Aorta (tissue), 5 donors: ENCODE results near the gene E2F3. TPM values are rescaled to one million over a fixed set of nuclear protein-coding genes. Genes with fewer than 3 reads are reported as not detected.

Source experiments
- ATAC-seq: fragments of 200-7000 bp; cut with Tn5 transposase; one replicate; pipeline ENCODE4 v1.9.1; 2022; ENCODE audit warnings: moderate library complexity; ENCODE audit not compliant: low FRiP score
- DNase-seq, 2 donors: peaks; one replicate each; pipeline ENCODE4 v3.0.0-alpha.2; 2020
- H3K27ac ChIP-seq, 2 donors: one replicate each; pipeline ENCODE4 v1.5.1; 2013; ENCODE audit warnings: low read length in 2 of 2, mild to moderate bottlenecking in 2 of 2, moderate library complexity in 2 of 2, control low read depth in 1 of 2, inconsistent platforms in 1 of 2, low read depth in 1 of 2
- H3K27me3 ChIP-seq, 2 donors: one replicate each; pipeline ENCODE4 v1.6.1; 2013; ENCODE audit warnings: control low read depth in 1 of 2, low read length in 1 of 2, mild to moderate bottlenecking in 1 of 2, moderate library complexity in 1 of 2; ENCODE audit not compliant: insufficient read depth in 2 of 2, control insufficient read depth in 1 of 2
- H3K36me3 ChIP-seq, 2 donors: one replicate each; pipeline ENCODE4 v1.6.1; 2013; ENCODE audit warnings: control low read depth in 1 of 2, low read length in 1 of 2, mild to moderate bottlenecking in 1 of 2; ENCODE audit not compliant: insufficient read depth in 2 of 2, control insufficient read depth in 1 of 2
- H3K4me1 ChIP-seq, 2 donors: one replicate each; pipeline ENCODE4 v1.6.1; 2013; ENCODE audit warnings: low read length in 2 of 2, control low read depth in 1 of 2, mild to moderate bottlenecking in 1 of 2, moderate library complexity in 1 of 2; ENCODE audit not compliant: insufficient read depth in 2 of 2, control insufficient read depth in 1 of 2
- H3K4me3 ChIP-seq, 2 donors: one replicate each; pipeline ENCODE4 v1.5.1; 2013; ENCODE audit warnings: low read length in 2 of 2, control low read depth in 1 of 2, mild to moderate bottlenecking in 1 of 2
- H3K9me3 ChIP-seq: one replicate; pipeline ENCODE4 v1.6.1; 2013; ENCODE audit warnings: mild to moderate bottlenecking, low read length; ENCODE audit not compliant: control insufficient read depth
- WGBS, 2 donors: extraction: QIAGEN DNeasy Blood & Tissue Kit; methylation state at CpG; one replicate each; pipeline ENCODE4 v1.1.7; 2013; 5-methylcytosine and 5-hydroxymethylcytosine counted together
- intact Hi-C, 2 donors: fragments of 100-400 bp; cut with DNase I; formaldehyde crosslinking; loops; one replicate each; pipeline versions ENCODE4 v1.14.2 to v1.15.0; 2022
- polyA plus RNA-seq, 2 donors: library from polyadenylated mRNA; stranded (reverse); fragments of 200-250 nt; gene quantifications; one replicate each; pipeline ENCODE4 v1.2.3, GENCODE V29; 2013
- total RNA-seq, 2 donors: library from RNA; stranded (reverse); fragmentation: NEBNext Ultra II Directional; extraction: Animal tissue kit (Norgen Biotek cat#: 25700); gene quantifications; one replicate each; pipeline ENCODE4 v1.2.1, GENCODE V29; 2021
- donor health status: healthy with polysubstance abuse.
- donor health status: Bipolar disorder and iron deficiency.
- donor health status: DM: no; HTN: no; CAD: no.
- donor health status: DM: no; HTN: no; CAD: no.
- donor health status: DM: yes; HTN: yes; CAD: no.

Gene E2F3
- total and polyA plus RNA-seq, 4 donors: 3.3 to 15.5 (median 10.2) TPM

GRCh38 chr6:20366082-20366830 lies 35.4 kb upstream of the E2F3 start:
- Histone ChIP-seq H3K36me3 (no peaks in the 10 kb centered on the region), H3K27ac (no peak overlapping the region), H3K27me3 (peaks cover 0 to 3% of the 10 kb centered on the region in 2 donors), H3K4me1 (no peaks in the 10 kb centered on the region), H3K9me3 (peaks cover 1% of the 10 kb centered on the region), H3K4me3 (no peak overlapping the region)
- DNase-seq (no peak), ATAC-seq (no peak)
- intact Hi-C loops: no loop called here
- WGBS, 2 donors: 41 to 46% methylated on average over 7 of the region's 7 CpGs

- H3K36me3 ChIP-seq: no peaks in the 10 kb centered on the region
- H3K9me3 ChIP-seq: peaks cover 1% of the 10 kb centered on the region
- no peak overlapping the region for H3K27ac ChIP-seq
- H3K27me3 ChIP-seq: peaks cover 0 to 3% of the 10 kb centered on the region in 2 donors
- whole genome bisulfite sequencing, 2 donors: 22 to 30% methylated on average over 1 of the region's 1 CpG
- DNase-seq (no peak), ATAC-seq (no peak)
- intact Hi-C loops: no loop called here
- H3K4me3 ChIP-seq: no peak overlapping the region
- no peaks in the 10 kb centered on the region for H3K4me1 ChIP-seq
These were observed 33.8 kb upstream of the E2F3 start for GRCh38 chr6:20367743-20368485.

- Histone ChIP-seq H3K4me3 (no peak overlapping the region), H3K27ac (no peak overlapping the region), H3K36me3 (no peaks in the 10 kb centered on the region), H3K9me3 (no peaks in the 10 kb centered on the region), H3K4me1 (no peaks in the 10 kb centered on the region), H3K27me3 (no peaks in the 10 kb centered on the region)
- DNase-seq (no peak), ATAC-seq (no peak)
- intact Hi-C loops: no loop called here
- 93 to 98% methylated on average over 2 of the region's 2 CpGs for WGBS, 2 donors
These were observed 31.3 kb upstream of the E2F3 start for GRCh38 chr6:20370393-20370792.

- no peak overlapping the region for H3K27ac ChIP-seq
- no peak for ATAC-seq
- no peak for DNase-seq
- 93 to 94% methylated on average over 4 of the region's 4 CpGs for whole genome bisulfite sequencing, 2 donors
- no peaks in the 10 kb centered on the region for H3K27me3 ChIP-seq
- H3K9me3 ChIP-seq: no peaks in the 10 kb centered on the region
- intact Hi-C loops: no loop called here
- H3K36me3 ChIP-seq: no peaks in the 10 kb centered on the region
- H3K4me3 ChIP-seq: no peak overlapping the region
- H3K4me1 ChIP-seq: no peaks in the 10 kb centered on the region
These were observed 30.9 kb upstream of the E2F3 start for GRCh38 chr6:20370801-20371200.

GRCh38 chr6:20375436-20375835 lies 26.2 kb upstream of the E2F3 start:
- DNase-seq: no peak
- intact Hi-C loops: no loop called here
- 81 to 85% methylated on average over 3 of the region's 3 CpGs for whole genome bisulfite sequencing, 2 donors
- Histone ChIP-seq H3K4me3 (no peak overlapping the region), H3K9me3 (no peaks in the 10 kb centered on the region), H3K4me1 (no peaks in the 10 kb centered on the region), H3K36me3 (no peaks in the 10 kb centered on the region), H3K27me3 (no peaks in the 10 kb centered on the region), H3K27ac (no peak overlapping the region)
- ATAC-seq: no peak

- no peak for ATAC-seq
- WGBS, 2 donors: 38 to 39% methylated on average over 5 of the region's 5 CpGs
These were observed 23.9 kb upstream of the E2F3 start for GRCh38 chr6:20377623-20378265.

GRCh38 chr6:20379231-20379630 lies 22.4 kb upstream of the E2F3 start:
- H3K4me3 ChIP-seq: no peak overlapping the region
- H3K27ac ChIP-seq: no peak overlapping the region
- ATAC-seq: no peak
- no peaks in the 10 kb centered on the region for H3K27me3 ChIP-seq
- 98 to 100% methylated on average over 1 of the region's 1 CpG for WGBS, 2 donors
- intact Hi-C loops: no loop called here
- no peaks in the 10 kb centered on the region for H3K4me1 ChIP-seq
- no peak for DNase-seq
- no peaks in the 10 kb centered on the region for H3K9me3 ChIP-seq
- no peaks in the 10 kb centered on the region for H3K36me3 ChIP-seq

More at GRCh38 chr6:20377623-20378265, 23.9 kb upstream of the E2F3 start:
- H3K4me3 ChIP-seq: no peak overlapping the region
- H3K36me3 ChIP-seq: no peaks in the 10 kb centered on the region
- H3K4me1 ChIP-seq: no peaks in the 10 kb centered on the region
- intact Hi-C loops: no loop called here
- DNase-seq: no peak
- no peaks in the 10 kb centered on the region for H3K27me3 ChIP-seq
- no peak overlapping the region for H3K27ac ChIP-seq
- H3K9me3 ChIP-seq: no peaks in the 10 kb centered on the region

GRCh38 chr6:20386218-20386617 lies 15.5 kb upstream of the E2F3 start:
- intact Hi-C loops: no loop called here
- 89 to 93% methylated on average over 1 of the region's 1 CpG for WGBS, 2 donors
- H3K36me3 ChIP-seq: no peaks in the 10 kb centered on the region
- DNase-seq: no peak
- H3K9me3 ChIP-seq: no peaks in the 10 kb centered on the region
- H3K27me3 ChIP-seq: no peaks in the 10 kb centered on the region
- H3K27ac ChIP-seq: no peak overlapping the region
- no peaks in the 10 kb centered on the region for H3K4me1 ChIP-seq
- ATAC-seq: no peak
- H3K4me3 ChIP-seq: no peak overlapping the region
